PC-9 (cell line): ENCODE measurements around the gene CLEC4M.
"Not testable (repeated sequence)": the region's sequence is repeated elsewhere in the genome, so short reads cannot be mapped to it uniquely, and the experiment has no call there.

Experiments
- EZH2 ChIP-seq: fragments of 200-600 bp; sonication (generic); IDR thresholded peaks from 2 replicates; pipeline ENCODE4 v1.8.0; 2017; ENCODE audit warnings: antibody characterized with exemption, low read depth
- TF ChIP-seq, protein P1 (sequence below): fragments of 200-600 bp; sonication (generic); conservative IDR thresholded peaks from 2 replicates; pipeline ENCODE4 v1.6.1; 2017; ENCODE audit warnings: mixed run types, antibody characterized with exemption, mild to moderate bottlenecking, moderate library complexity

GRCh38 chr19:7764157-7764556 is 1.1 kb downstream of the CLEC4M start:
- TF ChIP-seq, protein P1, sequence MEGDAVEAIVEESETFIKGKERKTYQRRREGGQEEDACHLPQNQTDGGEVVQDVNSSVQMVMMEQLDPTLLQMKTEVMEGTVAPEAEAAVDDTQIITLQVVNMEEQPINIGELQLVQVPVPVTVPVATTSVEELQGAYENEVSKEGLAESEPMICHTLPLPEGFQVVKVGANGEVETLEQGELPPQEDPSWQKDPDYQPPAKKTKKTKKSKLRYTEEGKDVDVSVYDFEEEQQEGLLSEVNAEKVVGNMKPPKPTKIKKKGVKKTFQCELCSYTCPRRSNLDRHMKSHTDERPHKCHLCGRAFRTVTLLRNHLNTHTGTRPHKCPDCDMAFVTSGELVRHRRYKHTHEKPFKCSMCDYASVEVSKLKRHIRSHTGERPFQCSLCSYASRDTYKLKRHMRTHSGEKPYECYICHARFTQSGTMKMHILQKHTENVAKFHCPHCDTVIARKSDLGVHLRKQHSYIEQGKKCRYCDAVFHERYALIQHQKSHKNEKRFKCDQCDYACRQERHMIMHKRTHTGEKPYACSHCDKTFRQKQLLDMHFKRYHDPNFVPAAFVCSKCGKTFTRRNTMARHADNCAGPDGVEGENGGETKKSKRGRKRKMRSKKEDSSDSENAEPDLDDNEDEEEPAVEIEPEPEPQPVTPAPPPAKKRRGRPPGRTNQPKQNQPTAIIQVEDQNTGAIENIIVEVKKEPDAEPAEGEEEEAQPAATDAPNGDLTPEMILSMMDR = not testable (repeated sequence)
- not testable (repeated sequence) for TF ChIP-seq EZH2
